ENCODE results near the gene CXCR2.

GRCh38 chr2:218184331-218184730 is 58.5 kb downstream of the CXCR2 start:
- TF ChIP-seq CTCF (IDR thresholded peaks at IDR 0.05) (no peak), POLR2A (IDR thresholded peaks at IDR 0.05) (no peak)

Measured in heart left ventricle (tissue), 13 donors.